Neural progenitor cell (in vitro differentiated cells): ENCODE measurements around the gene CRACR2A.

Source experiments
- EZH2 ChIP-seq: fragments of 200-600 bp; sonication (generic); IDR thresholded peaks from 2 replicates; pipeline ENCODE4 v1.6.1; 2017; ENCODE audit warnings: antibody characterized with exemption, mild to moderate bottlenecking, moderate library complexity
- TF ChIP-seq, protein P1 (sequence below): fragments of 200-600 bp; sonication (generic); IDR thresholded peaks from 2 replicates; pipeline ENCODE4 v1.5.1; 2017; ENCODE audit warnings: antibody characterized with exemption, mild to moderate bottlenecking

DNA sequence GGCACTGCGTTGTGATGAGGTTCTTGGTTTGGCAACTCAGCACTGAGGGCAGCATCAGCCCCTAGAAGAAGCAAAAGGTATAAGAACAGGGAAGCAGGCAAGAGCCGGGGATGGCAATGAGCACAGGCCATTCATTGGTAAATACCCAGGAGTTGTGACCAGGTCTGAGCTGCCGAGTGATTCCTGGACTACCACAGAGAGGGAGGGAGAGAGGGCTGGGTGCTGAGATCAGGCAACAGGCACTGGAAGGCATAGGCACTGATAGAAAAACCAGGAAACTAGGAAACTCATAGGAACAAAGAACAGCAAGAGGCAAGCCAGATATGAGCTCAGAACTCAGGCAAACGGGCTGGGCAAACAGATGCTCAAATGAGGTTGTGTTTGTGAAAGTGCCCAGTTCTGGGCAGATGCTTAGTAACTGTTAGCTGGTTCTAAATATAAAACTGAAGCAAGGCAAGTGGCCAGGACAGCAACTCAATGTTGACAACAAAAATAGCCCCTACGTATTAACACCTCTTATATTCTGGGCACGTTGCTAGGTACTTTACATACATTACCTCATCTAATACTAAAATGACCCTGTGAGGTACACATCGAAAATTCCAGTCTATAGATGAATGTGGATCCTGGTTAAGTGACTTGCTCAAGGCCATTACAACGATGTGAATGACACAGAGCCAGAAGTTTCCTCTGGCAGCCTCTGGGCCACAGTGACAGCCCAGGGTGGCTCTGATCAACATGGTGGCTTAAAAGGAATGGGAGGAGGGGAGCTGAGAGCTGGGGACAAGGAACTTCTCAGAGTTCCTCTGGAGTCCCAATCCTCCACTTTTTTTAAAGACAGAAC is 140.8 kb downstream of the CRACR2A start:
- TF ChIP-seq, protein P1, sequence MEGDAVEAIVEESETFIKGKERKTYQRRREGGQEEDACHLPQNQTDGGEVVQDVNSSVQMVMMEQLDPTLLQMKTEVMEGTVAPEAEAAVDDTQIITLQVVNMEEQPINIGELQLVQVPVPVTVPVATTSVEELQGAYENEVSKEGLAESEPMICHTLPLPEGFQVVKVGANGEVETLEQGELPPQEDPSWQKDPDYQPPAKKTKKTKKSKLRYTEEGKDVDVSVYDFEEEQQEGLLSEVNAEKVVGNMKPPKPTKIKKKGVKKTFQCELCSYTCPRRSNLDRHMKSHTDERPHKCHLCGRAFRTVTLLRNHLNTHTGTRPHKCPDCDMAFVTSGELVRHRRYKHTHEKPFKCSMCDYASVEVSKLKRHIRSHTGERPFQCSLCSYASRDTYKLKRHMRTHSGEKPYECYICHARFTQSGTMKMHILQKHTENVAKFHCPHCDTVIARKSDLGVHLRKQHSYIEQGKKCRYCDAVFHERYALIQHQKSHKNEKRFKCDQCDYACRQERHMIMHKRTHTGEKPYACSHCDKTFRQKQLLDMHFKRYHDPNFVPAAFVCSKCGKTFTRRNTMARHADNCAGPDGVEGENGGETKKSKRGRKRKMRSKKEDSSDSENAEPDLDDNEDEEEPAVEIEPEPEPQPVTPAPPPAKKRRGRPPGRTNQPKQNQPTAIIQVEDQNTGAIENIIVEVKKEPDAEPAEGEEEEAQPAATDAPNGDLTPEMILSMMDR: no peak
- no peak for TF ChIP-seq EZH2
